Activated naive CD4-positive, alpha-beta T cell treated with anti-CD3 and anti-CD28 coated beads, Interleukin-2, amount 10 ng/mL, durations not matched to agents 5 hours and 36 hours (primary cell): ENCODE measurements around the gene MTA2. TPM values are rescaled to one million over a fixed set of nuclear protein-coding genes. Genes with fewer than 3 reads are reported as not detected.

ENCODE experiments used
- microRNA-seq: library from miRNA; unstranded; fragments of <30 nt; microRNA quantifications from one replicate; pipeline ENCODE4 v1.2.0, GENCODE V29; 2022; ENCODE audit warnings: borderline microRNAs expressed, borderline replicate concordance
- total RNA-seq, 2 experiments: library from RNA; stranded (reverse); gene quantifications; one replicate each; pipeline ENCODE4 v1.2.3, GENCODE V29; 2021

Gene MTA2
- 100 to 1,000 TPM; 208 to 223 TPM for total RNA-seq

GRCh38 chr11:62601372-62602140 is at the start of gene MTA2:
MTA2 (minus strand) TSS chr11:62601865; CDS start chr11:62601450, 415 bp downstream.

GRCh38 chr11:62645946-62646824 is 44.5 kb upstream of the MTA2 start, which contains the start of gene GANAB:
GANAB (minus strand) TSS chr11:62646613; CDS start chr11:62646599, 14 bp downstream.

GRCh38 chr11:62621567-62622470 is 20.2 kb upstream of the MTA2 start, which contains the start of gene B3GAT3:
B3GAT3 (minus strand) TSS chr11:62621986; CDS start chr11:62621947, 39 bp downstream.

GRCh38 chr11:62612366-62613290 is 11.0 kb upstream of the MTA2 start, which contains the start of the genes EML3 and ROM1:
EML3 (minus strand) TSS chr11:62612775; CDS start chr11:62612457, 318 bp downstream.
ROM1 (plus strand) TSS chr11:62613257; CDS start chr11:62613282, 25 bp downstream.

GRCh38 chr11:62591448-62592145 is 10.1 kb downstream of the MTA2 start, which contains the start of gene TUT1:
TUT1 (minus strand) TSS chr11:62591523; CDS start chr11:62591485, 38 bp downstream.

GRCh38 chr11:62573592-62574362 is 27.9 kb downstream of the MTA2 start, which contains the start of gene EEF1G:
EEF1G (minus strand) TSS chr11:62573891; CDS start chr11:62573842, 49 bp downstream.

GRCh38 chr11:62546244-62546928 is 55.3 kb downstream of the MTA2 start, which contains the start of gene AHNAK:
AHNAK (minus strand) TSS chr11:62546806; CDS start chr11:62536098, 10,708 bp downstream.

Small RNA genes lying within 50 kb of the gene (microRNA-seq; reads per million reads assigned to microRNA genes)
- gene MIR6747 = not detected

Other genes starting within 250 kb of the MTA2 start
- gene SCGB1A1, start 182.8 kb downstream of the MTA2 start, total RNA-seq = not detected
- gene AHNAK, start 55.1 kb downstream of the MTA2 start, total RNA-seq = 100 to 1,000 TPM in 1 of 2 experiments, 10 to 100 TPM in 1; 96.0 to 111 TPM
- gene EEF1G, start 28.0 kb downstream of the MTA2 start, total RNA-seq = 1,000 to 10,000 TPM; 1,877 to 1,888 TPM
- 10 to 100 TPM; 26.2 to 28.2 TPM for gene TUT1, start 10.3 kb downstream of the MTA2 start, total RNA-seq
- 100 to 1,000 TPM; 133 to 139 TPM for gene EML3, start 10.9 kb upstream of the MTA2 start, total RNA-seq
- 1 to 10 TPM; 1.1 to 1.7 TPM for gene ROM1, start 11.4 kb upstream of the MTA2 start, total RNA-seq
- gene B3GAT3, start 20.1 kb upstream of the MTA2 start, total RNA-seq = 10 to 100 TPM; 70.9 to 73.2 TPM
- 100 to 1,000 TPM; 297 to 300 TPM for gene GANAB, start 44.7 kb upstream of the MTA2 start, total RNA-seq
- gene INTS5, start 51.4 kb upstream of the MTA2 start, total RNA-seq = 10 to 100 TPM; 31.4 to 32.4 TPM
- gene C11orf98, start 63.3 kb upstream of the MTA2 start, total RNA-seq = 10 to 100 TPM; 83.3 to 83.8 TPM
- 10 to 100 TPM; 12.8 to 14.2 TPM for gene CSKMT, start 63.4 kb upstream of the MTA2 start, total RNA-seq
- 1 to 10 TPM; 6.2 to 8.1 TPM for gene UQCC3, start 69.8 kb upstream of the MTA2 start, total RNA-seq
- 10 to 100 TPM; 26.5 to 28.9 TPM for gene LBHD1, start 70.4 kb upstream of the MTA2 start, total RNA-seq
- 100 to 1,000 TPM; 157 to 162 TPM for gene UBXN1, start 77.2 kb upstream of the MTA2 start, total RNA-seq
- under 1 TPM; 0.14 to 0.35 TPM for gene LRRN4CL, start 87.7 kb upstream of the MTA2 start, total RNA-seq
- gene BSCL2, start 105.6 kb upstream of the MTA2 start, total RNA-seq = 10 to 100 TPM; 26.6 to 33.7 TPM
- not detected for gene GNG3, start 105.8 kb upstream of the MTA2 start, total RNA-seq
- gene HNRNPUL2, start 125.6 kb upstream of the MTA2 start, total RNA-seq = 10 to 100 TPM; 60.2 to 63.0 TPM
- gene TTC9C, start 126.6 kb upstream of the MTA2 start, total RNA-seq = 10 to 100 TPM; 42.4 to 43.6 TPM
- gene ZBTB3, start 152.3 kb upstream of the MTA2 start, total RNA-seq = 10 to 100 TPM; 14.8 to 17.8 TPM
- gene POLR2G, start 159.7 kb upstream of the MTA2 start, total RNA-seq = 10 to 100 TPM; 84.5 to 93.5 TPM
- 10 to 100 TPM; 21.3 to 22.1 TPM for gene TAF6L, start 169.5 kb upstream of the MTA2 start, total RNA-seq
- 10 to 100 TPM; 45.4 to 45.5 TPM for gene TMEM179B, start 185.5 kb upstream of the MTA2 start, total RNA-seq
- 10 to 100 TPM; 19.1 to 21.5 TPM for gene TMEM223, start 190.1 kb upstream of the MTA2 start, total RNA-seq
- 100 to 1,000 TPM; 101 to 104 TPM for gene NXF1, start 203.6 kb upstream of the MTA2 start, total RNA-seq
- gene STX5, start 230.2 kb upstream of the MTA2 start, total RNA-seq = 10 to 100 TPM; 43.5 to 43.8 TPM
- gene TEX54, start 231.0 kb upstream of the MTA2 start, total RNA-seq = not detected
- 10 to 100 TPM; 64.7 to 71.4 TPM for gene WDR74, start 237.7 kb upstream of the MTA2 start, total RNA-seq